ENCODE measurements around the gene CPSF4L. TPM values are rescaled to one million over a fixed set of nuclear protein-coding genes. Genes with fewer than 3 reads are reported as not detected.

The CPSF4L gene
- total and polyA plus RNA-seq, 2 of the 13 experiments (the other 11 are each of a cell fraction or from before 2014, with no cell fraction given), result 0.73 to 1.6 TPM

DNA sequence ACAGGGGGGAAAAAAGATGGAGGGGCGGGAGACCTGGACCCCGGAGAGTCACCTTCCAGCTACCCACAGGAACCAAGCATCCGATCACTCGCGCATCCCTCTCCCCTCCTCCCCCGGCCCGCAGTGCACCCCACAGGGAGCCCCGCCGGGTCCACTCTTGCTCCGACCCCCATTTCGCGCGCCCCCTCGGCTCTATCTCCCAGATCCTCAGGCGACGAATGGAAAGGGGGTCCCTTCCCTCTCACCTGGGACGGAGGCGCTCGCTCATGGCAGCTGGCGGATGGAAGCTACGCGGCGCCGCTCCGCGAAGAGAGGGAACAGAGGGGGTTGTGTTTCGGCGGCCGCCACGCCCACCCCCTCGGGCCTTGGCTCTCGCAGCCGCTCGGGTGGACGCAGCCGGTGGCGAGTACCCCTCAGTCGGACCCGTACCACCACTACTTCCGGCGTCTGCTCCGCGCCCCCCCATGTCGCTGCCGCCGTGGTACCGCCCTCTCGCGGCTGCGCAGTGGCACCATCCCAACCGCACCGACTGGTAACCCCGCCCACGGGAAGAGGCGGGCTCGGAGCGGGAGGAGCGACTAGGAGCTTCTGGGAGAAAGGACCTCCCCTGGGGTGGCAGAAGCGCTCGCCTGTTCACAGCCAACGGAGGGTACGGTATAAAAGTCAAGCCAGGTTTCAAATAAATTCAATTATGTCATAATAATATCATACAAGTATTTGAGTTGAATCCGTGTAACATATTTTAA lies 29.7 kb downstream of the CPSF4L start (continued):
- TF ChIP-seq, protein P1, sequence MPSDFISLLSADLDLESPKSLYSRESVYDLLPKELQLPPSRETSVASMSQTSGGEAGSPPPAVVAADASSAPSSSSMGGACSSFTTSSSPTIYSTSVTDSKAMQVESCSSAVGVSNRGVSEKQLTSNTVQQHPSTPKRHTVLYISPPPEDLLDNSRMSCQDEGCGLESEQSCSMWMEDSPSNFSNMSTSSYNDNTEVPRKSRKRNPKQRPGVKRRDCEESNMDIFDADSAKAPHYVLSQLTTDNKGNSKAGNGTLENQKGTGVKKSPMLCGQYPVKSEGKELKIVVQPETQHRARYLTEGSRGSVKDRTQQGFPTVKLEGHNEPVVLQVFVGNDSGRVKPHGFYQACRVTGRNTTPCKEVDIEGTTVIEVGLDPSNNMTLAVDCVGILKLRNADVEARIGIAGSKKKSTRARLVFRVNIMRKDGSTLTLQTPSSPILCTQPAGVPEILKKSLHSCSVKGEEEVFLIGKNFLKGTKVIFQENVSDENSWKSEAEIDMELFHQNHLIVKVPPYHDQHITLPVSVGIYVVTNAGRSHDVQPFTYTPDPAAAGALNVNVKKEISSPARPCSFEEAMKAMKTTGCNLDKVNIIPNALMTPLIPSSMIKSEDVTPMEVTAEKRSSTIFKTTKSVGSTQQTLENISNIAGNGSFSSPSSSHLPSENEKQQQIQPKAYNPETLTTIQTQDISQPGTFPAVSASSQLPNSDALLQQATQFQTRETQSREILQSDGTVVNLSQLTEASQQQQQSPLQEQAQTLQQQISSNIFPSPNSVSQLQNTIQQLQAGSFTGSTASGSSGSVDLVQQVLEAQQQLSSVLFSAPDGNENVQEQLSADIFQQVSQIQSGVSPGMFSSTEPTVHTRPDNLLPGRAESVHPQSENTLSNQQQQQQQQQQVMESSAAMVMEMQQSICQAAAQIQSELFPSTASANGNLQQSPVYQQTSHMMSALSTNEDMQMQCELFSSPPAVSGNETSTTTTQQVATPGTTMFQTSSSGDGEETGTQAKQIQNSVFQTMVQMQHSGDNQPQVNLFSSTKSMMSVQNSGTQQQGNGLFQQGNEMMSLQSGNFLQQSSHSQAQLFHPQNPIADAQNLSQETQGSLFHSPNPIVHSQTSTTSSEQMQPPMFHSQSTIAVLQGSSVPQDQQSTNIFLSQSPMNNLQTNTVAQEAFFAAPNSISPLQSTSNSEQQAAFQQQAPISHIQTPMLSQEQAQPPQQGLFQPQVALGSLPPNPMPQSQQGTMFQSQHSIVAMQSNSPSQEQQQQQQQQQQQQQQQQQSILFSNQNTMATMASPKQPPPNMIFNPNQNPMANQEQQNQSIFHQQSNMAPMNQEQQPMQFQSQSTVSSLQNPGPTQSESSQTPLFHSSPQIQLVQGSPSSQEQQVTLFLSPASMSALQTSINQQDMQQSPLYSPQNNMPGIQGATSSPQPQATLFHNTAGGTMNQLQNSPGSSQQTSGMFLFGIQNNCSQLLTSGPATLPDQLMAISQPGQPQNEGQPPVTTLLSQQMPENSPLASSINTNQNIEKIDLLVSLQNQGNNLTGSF (CRISPR knock-in tag; IDR thresholded peaks at IDR 0.05), result 0 out of 2 replicates have a peak, but pooled peaks have one; percentile 66
- peak; percentile 89 for TF ChIP-seq ZNF546 (CRISPR knock-in tag; conservative IDR thresholded peaks at IDR 0.05)
- 0 out of 2 replicates have a peak, but pooled peaks have one; percentile 70 for TF ChIP-seq TSC22D2 (CRISPR knock-in tag; IDR thresholded peaks at IDR 0.05; ENCODE audit: borderline replicate concordance)
- TF ChIP-seq THAP11 (CRISPR knock-in tag; IDR thresholded peaks at IDR 0.05), result peak; percentile 84
- TF ChIP-seq, protein P2, sequence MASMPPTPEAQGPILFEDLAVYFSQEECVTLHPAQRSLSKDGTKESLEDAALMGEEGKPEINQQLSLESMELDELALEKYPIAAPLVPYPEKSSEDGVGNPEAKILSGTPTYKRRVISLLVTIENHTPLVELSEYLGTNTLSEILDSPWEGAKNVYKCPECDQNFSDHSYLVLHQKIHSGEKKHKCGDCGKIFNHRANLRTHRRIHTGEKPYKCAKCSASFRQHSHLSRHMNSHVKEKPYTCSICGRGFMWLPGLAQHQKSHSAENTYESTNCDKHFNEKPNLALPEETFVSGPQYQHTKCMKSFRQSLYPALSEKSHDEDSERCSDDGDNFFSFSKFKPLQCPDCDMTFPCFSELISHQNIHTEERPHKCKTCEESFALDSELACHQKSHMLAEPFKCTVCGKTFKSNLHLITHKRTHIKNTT (CRISPR knock-in tag; IDR thresholded peaks at IDR 0.05), result no peak
- TF ChIP-seq, protein P3, sequence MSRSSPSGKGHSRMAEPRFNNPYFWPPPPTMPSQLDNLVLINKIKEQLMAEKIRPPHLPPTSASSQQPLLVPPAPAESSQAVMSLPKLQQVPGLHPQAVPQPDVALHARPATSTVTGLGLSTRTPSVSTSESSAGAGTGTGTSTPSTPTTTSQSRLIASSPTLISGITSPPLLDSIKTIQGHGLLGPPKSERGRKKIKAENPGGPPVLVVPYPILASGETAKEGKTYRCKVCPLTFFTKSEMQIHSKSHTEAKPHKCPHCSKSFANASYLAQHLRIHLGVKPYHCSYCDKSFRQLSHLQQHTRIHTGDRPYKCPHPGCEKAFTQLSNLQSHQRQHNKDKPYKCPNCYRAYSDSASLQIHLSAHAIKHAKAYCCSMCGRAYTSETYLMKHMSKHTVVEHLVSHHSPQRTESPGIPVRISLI (CRISPR knock-in tag; IDR thresholded peaks at IDR 0.05; ENCODE audit: borderline replicate concordance), result no peak
- peak; percentile 89 for TF ChIP-seq MEF2D (CRISPR knock-in tag; IDR thresholded peaks at IDR 0.05)
- no peak for TF ChIP-seq PCBP1 (IDR thresholded peaks at IDR 0.05; ENCODE audit: borderline replicate concordance, low read depth, low read length)
- no peak for TF ChIP-seq NBN (conservative IDR thresholded peaks at IDR 0.05)
- TF ChIP-seq ZNF468 (CRISPR knock-in tag; IDR thresholded peaks at IDR 0.05), result no peak
- TF ChIP-seq ZFP36L1 (CRISPR knock-in tag; IDR thresholded peaks at IDR 0.05), result no peak
- peak; percentile 85 for TF ChIP-seq SPEN (CRISPR knock-in tag; IDR thresholded peaks at IDR 0.05; ENCODE audit: low read depth)
- 0 out of 2 replicates have a peak, but pooled peaks have one; percentile 78 for TF ChIP-seq ZBTB3 (CRISPR knock-in tag; IDR thresholded peaks at IDR 0.05; ENCODE audit: borderline replicate concordance, low read depth)
- TF ChIP-seq ZNF776 (CRISPR knock-in tag; IDR thresholded peaks at IDR 0.05), result peak; percentile 70
- peak; percentile 90 for TF ChIP-seq DNMT1 (CRISPR knock-in tag; IDR thresholded peaks at IDR 0.05)
- TF ChIP-seq ZBTB21 (CRISPR knock-in tag; IDR thresholded peaks at IDR 0.05), result peak; percentile 33; the same call in 1 of the 2 replicates
- TF ChIP-seq, protein P4, sequence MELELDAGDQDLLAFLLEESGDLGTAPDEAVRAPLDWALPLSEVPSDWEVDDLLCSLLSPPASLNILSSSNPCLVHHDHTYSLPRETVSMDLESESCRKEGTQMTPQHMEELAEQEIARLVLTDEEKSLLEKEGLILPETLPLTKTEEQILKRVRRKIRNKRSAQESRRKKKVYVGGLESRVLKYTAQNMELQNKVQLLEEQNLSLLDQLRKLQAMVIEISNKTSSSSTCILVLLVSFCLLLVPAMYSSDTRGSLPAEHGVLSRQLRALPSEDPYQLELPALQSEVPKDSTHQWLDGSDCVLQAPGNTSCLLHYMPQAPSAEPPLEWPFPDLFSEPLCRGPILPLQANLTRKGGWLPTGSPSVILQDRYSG (CRISPR knock-in tag; IDR thresholded peaks at IDR 0.05), result 0 out of 2 replicates have a peak, but pooled peaks have one; percentile 80
- TF ChIP-seq AGO1 (IDR thresholded peaks at IDR 0.05; ENCODE audit: low read depth, low read length, poor library complexity, severe bottlenecking), result no peak
- no peak for TF ChIP-seq RFX5 (IDR thresholded peaks at IDR 0.05; ENCODE audit: low read depth, low read length)
- no peak for TF ChIP-seq ADNP (CRISPR knock-in tag; IDR thresholded peaks at IDR 0.05)
- TF ChIP-seq JUND (CRISPR knock-in tag; IDR thresholded peaks at IDR 0.05), result no peak
- TF ChIP-seq POGZ (CRISPR knock-in tag; IDR thresholded peaks at IDR 0.05), result peak; percentile 90

All from HepG2 (cell line).